ENCODE results near the gene BRDT.

DNA sequence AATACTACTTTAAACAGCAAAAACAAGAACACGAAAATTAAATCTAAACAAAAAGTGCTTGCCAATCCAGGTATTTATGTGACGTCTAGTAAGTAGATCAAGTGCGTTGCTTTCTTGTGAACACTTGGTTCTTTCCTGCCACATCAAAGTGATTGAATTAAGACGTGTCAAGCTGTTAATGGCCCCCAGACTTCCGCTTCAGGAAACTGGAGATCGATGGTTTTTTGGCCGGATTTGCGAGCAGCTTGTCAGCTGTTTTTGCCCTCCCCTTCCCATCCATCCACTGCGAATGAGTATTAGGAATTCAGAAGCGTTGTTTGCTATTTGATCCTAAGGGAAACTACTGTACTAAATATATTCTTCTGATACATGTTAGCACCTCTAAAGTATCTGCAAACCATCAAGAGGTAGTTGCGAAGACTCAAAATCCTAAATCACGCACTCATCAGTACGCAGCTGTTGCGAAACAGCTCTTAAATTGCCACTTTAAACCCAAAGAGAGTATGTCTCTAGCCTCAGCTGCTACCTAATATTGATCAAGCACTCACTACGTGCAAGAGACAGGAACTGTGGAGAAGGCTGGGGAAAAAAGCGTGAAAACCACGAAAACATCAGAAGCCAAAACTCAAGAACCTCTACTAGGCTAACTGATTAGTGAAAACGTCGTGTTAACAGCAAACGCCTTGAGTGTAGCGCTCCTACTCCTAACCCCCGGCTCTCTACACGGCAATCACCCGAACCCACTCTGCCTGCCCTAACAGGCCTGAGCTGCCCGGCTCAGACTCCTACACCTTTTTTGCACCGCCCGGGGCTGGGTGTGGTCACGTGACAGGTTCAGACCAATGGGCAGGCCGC is 473 bp upstream of the BRDT start:
- no peak for TF ChIP-seq ARNT (IDR thresholded peaks at IDR 0.05)
- no peak for TF ChIP-seq BHLHE40 (IDR thresholded peaks at IDR 0.05; ENCODE audit: borderline replicate concordance)
- TF ChIP-seq SUZ12 (IDR thresholded peaks at IDR 0.05): no peak
- no peak for TF ChIP-seq FOXM1 (IDR thresholded peaks at IDR 0.05; ENCODE audit: borderline replicate concordance)
- no peak for TF ChIP-seq FOXA1 (IDR thresholded peaks at IDR 0.05)
- TF ChIP-seq, protein P1, sequence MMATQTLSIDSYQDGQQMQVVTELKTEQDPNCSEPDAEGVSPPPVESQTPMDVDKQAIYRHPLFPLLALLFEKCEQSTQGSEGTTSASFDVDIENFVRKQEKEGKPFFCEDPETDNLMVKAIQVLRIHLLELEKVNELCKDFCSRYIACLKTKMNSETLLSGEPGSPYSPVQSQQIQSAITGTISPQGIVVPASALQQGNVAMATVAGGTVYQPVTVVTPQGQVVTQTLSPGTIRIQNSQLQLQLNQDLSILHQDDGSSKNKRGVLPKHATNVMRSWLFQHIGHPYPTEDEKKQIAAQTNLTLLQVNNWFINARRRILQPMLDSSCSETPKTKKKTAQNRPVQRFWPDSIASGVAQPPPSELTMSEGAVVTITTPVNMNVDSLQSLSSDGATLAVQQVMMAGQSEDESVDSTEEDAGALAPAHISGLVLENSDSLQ (IDR thresholded peaks at IDR 0.05): no peak
- TF ChIP-seq SP1 (IDR thresholded peaks at IDR 0.05): no peak
- no peak for TF ChIP-seq FOXK2 (IDR thresholded peaks at IDR 0.05)
